Left renal pelvis (tissue), 4 donors: ENCODE results near the gene NT5C2. TPM values are rescaled to one million over a fixed set of nuclear protein-coding genes. Genes with fewer than 3 reads are reported as not detected.

Experiments used
- polyA plus RNA-seq, 4 donors: library from polyadenylated mRNA; unstranded; fragments of 120-200 nt; gene quantifications; one replicate each; pipeline ENCODE4 v1.2.1, GENCODE V29; 2013; ENCODE audit not compliant: insufficient read length in 4 of 4

NT5C2 gene
- polyA plus RNA-seq, 4 donors = 92.3 to 115 (median 108) TPM

Other genes starting within 250 kb of the NT5C2 start
- gene RPEL1, start 52.6 kb upstream of the NT5C2 start, polyA plus RNA-seq = under 1 TPM in 3 of 4 donors, not detected in 1; 0.14 to 0.20 (median 0.20) TPM
- 1 to 10 TPM in 3 of 4 donors, under 1 TPM in 1; 0.70 to 1.5 (median 1.3) TPM for gene INA, start 83.9 kb upstream of the NT5C2 start, polyA plus RNA-seq
- 10 to 100 TPM; 13.7 to 17.1 (median 14.9) TPM for gene PCGF6, start 157.9 kb upstream of the NT5C2 start, polyA plus RNA-seq
- gene TAF5, start 174.7 kb upstream of the NT5C2 start, polyA plus RNA-seq = 1 to 10 TPM; 7.4 to 8.8 (median 8.1) TPM
- gene ATP5MK, start 203.2 kb upstream of the NT5C2 start, polyA plus RNA-seq = 100 to 1,000 TPM; 155 to 260 (median 219) TPM
- gene PDCD11, start 203.4 kb upstream of the NT5C2 start, polyA plus RNA-seq = 10 to 100 TPM; 24.6 to 38.4 (median 35.0) TPM